NCI-H1092 (cell line): ENCODE results near the gene TXNDC11.

Experiments used
- DNase-seq: peaks from one replicate; lab custom pipeline; 2025; lab: John Stamatoyannopoulos, UW

TXNDC11 gene

GRCh38 chr16:11691771-11692170 is 50.9 kb downstream of the TXNDC11 start:
- DNase-seq: no peak

- no peak for DNase-seq
Measured at GRCh38 chr16:11691235-11691634, 51.4 kb downstream of the TXNDC11 start.

- DNase-seq: no peak
Measured at GRCh38 chr16:11689031-11689840, 53.4 kb downstream of the TXNDC11 start.

- DNase-seq: no peak
Measured at GRCh38 chr16:11688520-11688886, 54.2 kb downstream of the TXNDC11 start.

- DNase-seq: no peak
Measured at GRCh38 chr16:11687601-11688519, 54.8 kb downstream of the TXNDC11 start.

- DNase-seq: no peak
Measured at GRCh38 chr16:11686713-11687380, 55.8 kb downstream of the TXNDC11 start.

GRCh38 chr16:11685844-11686618 is 56.6 kb downstream of the TXNDC11 start:
- DNase-seq: no peak

- no peak for DNase-seq
Measured at GRCh38 chr16:11684231-11685025, 58.2 kb downstream of the TXNDC11 start.

- no peak for DNase-seq
Measured at GRCh38 chr16:11683145-11683544, 59.5 kb downstream of the TXNDC11 start.

- DNase-seq: no peak
Measured at GRCh38 chr16:11682655-11683096, 60.0 kb downstream of the TXNDC11 start.

GRCh38 chr16:11681976-11682654 is 60.5 kb downstream of the TXNDC11 start:
- no peak for DNase-seq

- DNase-seq: no peak
Measured at GRCh38 chr16:11681556-11681955, 61.1 kb downstream of the TXNDC11 start.

GRCh38 chr16:11679941-11680911 is 62.4 kb downstream of the TXNDC11 start:
- no peak for DNase-seq

GRCh38 chr16:11679250-11679649 is 63.4 kb downstream of the TXNDC11 start:
- DNase-seq: no peak

- no peak for DNase-seq
Measured at GRCh38 chr16:11677959-11678881, 64.4 kb downstream of the TXNDC11 start.

GRCh38 chr16:11677451-11677951 is 65.2 kb downstream of the TXNDC11 start:
- DNase-seq: no peak

GRCh38 chr16:11676799-11677198 is 65.9 kb downstream of the TXNDC11 start:
- no peak for DNase-seq
